ENCODE measurements around the gene GTPBP8. TPM values are rescaled to one million over a fixed set of nuclear protein-coding genes. Genes with fewer than 3 reads are reported as not detected.
A peak's percentile ranks its signal among the peaks of the same experiment; 100 is the strongest.

Gene GTPBP8
- total and polyA plus RNA-seq, 2 of the 13 experiments (the other 11 are each of a cell fraction or from before 2014, with no cell fraction given): 12.5 to 16.7 TPM

DNA sequence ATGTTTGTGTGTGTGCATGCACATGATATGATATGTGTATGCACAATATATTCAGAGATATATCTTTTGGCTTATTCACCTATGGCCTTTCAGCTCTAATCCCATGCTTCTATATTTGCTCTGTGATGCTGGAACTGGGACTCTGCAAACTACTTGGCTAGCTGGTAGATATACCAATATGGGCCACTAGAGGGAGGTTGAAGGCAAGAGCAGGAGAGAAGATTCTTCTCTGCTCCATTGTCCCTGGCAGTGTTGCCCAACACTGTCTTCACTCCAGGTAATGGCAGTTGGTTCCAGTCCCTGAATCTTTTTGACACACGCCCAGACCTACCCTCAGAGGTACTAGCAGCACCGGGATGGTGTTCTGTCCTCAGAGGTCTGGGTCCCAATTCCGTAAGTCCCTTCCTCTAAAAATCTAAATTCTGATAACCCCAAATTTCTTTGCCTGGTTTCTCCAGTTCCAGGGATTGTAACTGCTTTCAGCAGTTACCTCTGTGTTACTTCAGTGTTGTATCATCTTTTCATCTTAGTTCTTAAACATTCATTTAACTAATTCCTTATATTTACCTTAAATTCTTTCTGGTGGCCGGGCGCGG lies 44.7 kb downstream of the GTPBP8 start (continued):
- TF ChIP-seq ZBTB3 (CRISPR knock-in tag; IDR thresholded peaks at IDR 0.05; ENCODE audit: borderline replicate concordance, low read depth) (no peak), RBM22 (optimal IDR thresholded peaks at IDR 0.05; ENCODE audit: low read length) (no peak), ZSCAN29 (CRISPR knock-in tag; conservative IDR thresholded peaks at IDR 0.05) (no peak), ZNF672 (CRISPR knock-in tag; IDR thresholded peaks at IDR 0.05) (no peak), SMC3 (IDR thresholded peaks at IDR 0.05; ENCODE audit: low read length) (peak; percentile 52), DNMT1 (CRISPR knock-in tag; IDR thresholded peaks at IDR 0.05) (no peak), NFIB (CRISPR knock-in tag; IDR thresholded peaks at IDR 0.05; ENCODE audit: borderline replicate concordance) (no peak), U2AF2 (IDR thresholded peaks at IDR 0.05; ENCODE audit: low read depth, low read length) (no peak), ZNF367 (CRISPR knock-in tag; IDR thresholded peaks at IDR 0.05; ENCODE audit: borderline replicate concordance) (no peak), SOX5 (CRISPR knock-in tag; IDR thresholded peaks at IDR 0.05; ENCODE audit: borderline replicate concordance) (no peak), MAFF (IDR thresholded peaks at IDR 0.05; ENCODE audit: low read depth, low read length) (no peak), ZNF10 (CRISPR knock-in tag; IDR thresholded peaks at IDR 0.05; ENCODE audit: borderline replicate concordance, low read depth) (no peak), REL (CRISPR knock-in tag; conservative IDR thresholded peaks at IDR 0.05) (no peak), STAG1 (CRISPR knock-in tag; IDR thresholded peaks at IDR 0.05) (peak; percentile 53), GTF3A (CRISPR knock-in tag; conservative IDR thresholded peaks at IDR 0.05) (no peak), ZNF83 (CRISPR knock-in tag; IDR thresholded peaks at IDR 0.05; ENCODE audit: borderline replicate concordance) (no peak), TCF7L2 (IDR thresholded peaks at IDR 0.05; ENCODE audit: low read depth, low read length) (no peak), SMARCE1 (IDR thresholded peaks at IDR 0.05; ENCODE audit: borderline replicate concordance) (no peak), ZNF331 (CRISPR knock-in tag; IDR thresholded peaks at IDR 0.05) (0 out of 2 replicates have a peak, but pooled peaks have one; percentile 30), ZNF605 (CRISPR knock-in tag; IDR thresholded peaks at IDR 0.05) (no peak), SRSF1 (optimal IDR thresholded peaks at IDR 0.05; ENCODE audit: low read depth, low read length) (no peak)
- TF ChIP-seq, protein P1, sequence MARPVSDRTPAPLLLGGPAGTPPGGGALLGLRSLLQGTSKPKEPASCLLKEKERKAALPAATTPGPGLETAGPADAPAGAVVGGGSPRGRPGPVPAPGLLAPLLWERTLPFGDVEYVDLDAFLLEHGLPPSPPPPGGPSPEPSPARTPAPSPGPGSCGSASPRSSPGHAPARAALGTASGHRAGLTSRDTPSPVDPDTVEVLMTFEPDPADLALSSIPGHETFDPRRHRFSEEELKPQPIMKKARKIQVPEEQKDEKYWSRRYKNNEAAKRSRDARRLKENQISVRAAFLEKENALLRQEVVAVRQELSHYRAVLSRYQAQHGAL (CRISPR knock-in tag; IDR thresholded peaks at IDR 0.05; ENCODE audit: not compliant biosample characterization): no peak
- TF ChIP-seq, protein P2, sequence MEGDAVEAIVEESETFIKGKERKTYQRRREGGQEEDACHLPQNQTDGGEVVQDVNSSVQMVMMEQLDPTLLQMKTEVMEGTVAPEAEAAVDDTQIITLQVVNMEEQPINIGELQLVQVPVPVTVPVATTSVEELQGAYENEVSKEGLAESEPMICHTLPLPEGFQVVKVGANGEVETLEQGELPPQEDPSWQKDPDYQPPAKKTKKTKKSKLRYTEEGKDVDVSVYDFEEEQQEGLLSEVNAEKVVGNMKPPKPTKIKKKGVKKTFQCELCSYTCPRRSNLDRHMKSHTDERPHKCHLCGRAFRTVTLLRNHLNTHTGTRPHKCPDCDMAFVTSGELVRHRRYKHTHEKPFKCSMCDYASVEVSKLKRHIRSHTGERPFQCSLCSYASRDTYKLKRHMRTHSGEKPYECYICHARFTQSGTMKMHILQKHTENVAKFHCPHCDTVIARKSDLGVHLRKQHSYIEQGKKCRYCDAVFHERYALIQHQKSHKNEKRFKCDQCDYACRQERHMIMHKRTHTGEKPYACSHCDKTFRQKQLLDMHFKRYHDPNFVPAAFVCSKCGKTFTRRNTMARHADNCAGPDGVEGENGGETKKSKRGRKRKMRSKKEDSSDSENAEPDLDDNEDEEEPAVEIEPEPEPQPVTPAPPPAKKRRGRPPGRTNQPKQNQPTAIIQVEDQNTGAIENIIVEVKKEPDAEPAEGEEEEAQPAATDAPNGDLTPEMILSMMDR (CRISPR knock-in tag; IDR thresholded peaks at IDR 0.05): peak; percentile 74
